HG02970 (cell line): Measurements from ENCODE around the gene IST1.
"Not testable (repeated sequence)": the region's sequence is repeated elsewhere in the genome, so short reads cannot be mapped to it uniquely, and the experiment has no call there.

Experiments used
- ATAC-seq: cut with Tn5 transposase; IDR thresholded peaks from one replicate; pipeline ENCODE4 v1.9.1; 2021; ENCODE audit warnings: mild to moderate bottlenecking, moderate library complexity, moderate number of reproducible peaks; ENCODE audit not compliant: unreplicated experiment, low FRiP score

Gene IST1

GRCh38 chr16:71878911-71879310, 16.4 kb upstream of the IST1 start:
- no peak for ATAC-seq

- ATAC-seq, result no peak
These were observed 15.2 kb upstream of the IST1 start for GRCh38 chr16:71880176-71880575.

DNA sequence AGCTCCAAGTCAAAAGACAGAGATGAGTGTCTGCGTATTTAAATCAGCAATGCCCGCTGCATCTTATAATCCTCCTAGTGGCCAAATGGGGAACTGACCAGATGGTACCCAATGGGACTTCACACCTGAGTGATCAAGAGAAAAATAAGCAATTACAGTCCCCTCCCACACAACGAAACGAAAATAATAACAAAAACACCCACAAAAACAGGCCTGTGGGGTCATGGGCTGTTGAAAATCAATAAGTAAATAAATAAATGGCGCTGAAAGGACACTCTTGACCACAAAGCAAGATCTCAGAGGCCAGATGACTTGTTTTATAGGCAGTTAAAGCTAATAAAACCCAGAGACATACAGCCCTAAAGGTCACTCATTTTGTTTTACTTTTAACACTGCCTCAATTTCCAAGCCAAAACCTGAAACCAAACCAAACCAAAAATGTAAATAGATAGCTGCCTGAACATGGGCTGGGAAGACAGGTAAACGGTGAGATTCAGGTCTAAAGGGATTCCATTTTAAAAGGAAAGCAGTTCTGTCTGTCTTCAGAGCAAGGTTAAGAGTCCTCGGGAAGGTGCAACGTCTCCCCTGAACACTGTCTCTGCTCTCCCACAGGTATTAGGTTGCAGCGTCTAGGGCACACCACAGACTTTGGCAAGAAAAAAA, 12.7 kb upstream of the IST1 start:
- ATAC-seq, result no peak

GRCh38 chr16:71883168-71883848, 12.0 kb upstream of the IST1 start:
- peak; percentile 47 for ATAC-seq

DNA sequence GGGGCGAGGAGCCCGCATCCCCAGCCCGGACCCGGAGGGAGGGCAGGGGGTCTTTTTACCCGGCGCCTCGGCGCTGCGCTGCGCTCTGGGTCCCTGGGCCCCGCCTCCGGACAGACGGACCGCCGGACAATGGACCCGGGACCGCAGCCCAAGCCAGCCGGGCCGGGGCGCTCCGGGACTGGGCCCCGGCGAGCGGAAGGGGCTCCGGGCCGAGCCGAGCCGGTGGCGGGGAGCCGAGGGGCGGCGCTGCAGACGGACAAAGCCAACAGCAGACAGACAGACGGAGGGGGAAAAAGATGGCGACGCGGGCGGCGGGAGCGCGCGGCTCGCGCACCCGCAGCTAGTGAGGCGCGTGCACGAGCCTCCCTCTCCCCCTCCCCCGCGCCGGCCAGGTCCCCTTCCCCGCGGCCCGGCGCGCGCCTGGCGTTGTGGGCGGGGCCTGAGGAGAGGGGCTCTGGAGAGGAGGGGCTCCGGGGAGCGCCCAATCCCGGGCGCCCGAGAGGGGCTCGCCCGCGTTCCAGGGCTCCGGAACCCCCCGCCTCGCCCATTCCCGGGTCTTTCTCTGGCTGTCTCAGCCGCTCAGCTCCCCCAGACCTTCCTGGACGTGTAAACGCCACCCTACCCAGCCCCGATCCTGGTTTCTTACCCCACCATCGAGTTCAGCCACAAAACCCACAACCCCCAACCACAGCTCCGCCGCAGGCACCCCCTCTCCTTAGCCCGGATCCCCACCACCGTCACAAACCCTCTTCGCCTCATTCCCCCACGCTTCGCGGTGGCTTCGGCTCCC, 11.3 kb upstream of the IST1 start, which contains the start of gene ZNF821:
Gene ZNF821, minus strand, starts transcription at position 334 of the 790 bp plus-strand sequence. CDS start 4,236 bp downstream, outside the sequence.
- peak; percentile 66 for ATAC-seq

- ATAC-seq, result no peak
These were observed 10.1 kb upstream of the IST1 start for GRCh38 chr16:71885261-71885650.

GRCh38 chr16:71889147-71889546, 6.2 kb upstream of the IST1 start:
- no peak for ATAC-seq

- no peak for ATAC-seq
These were observed 1.5 kb upstream of the IST1 start for GRCh38 chr16:71893888-71894228.

DNA sequence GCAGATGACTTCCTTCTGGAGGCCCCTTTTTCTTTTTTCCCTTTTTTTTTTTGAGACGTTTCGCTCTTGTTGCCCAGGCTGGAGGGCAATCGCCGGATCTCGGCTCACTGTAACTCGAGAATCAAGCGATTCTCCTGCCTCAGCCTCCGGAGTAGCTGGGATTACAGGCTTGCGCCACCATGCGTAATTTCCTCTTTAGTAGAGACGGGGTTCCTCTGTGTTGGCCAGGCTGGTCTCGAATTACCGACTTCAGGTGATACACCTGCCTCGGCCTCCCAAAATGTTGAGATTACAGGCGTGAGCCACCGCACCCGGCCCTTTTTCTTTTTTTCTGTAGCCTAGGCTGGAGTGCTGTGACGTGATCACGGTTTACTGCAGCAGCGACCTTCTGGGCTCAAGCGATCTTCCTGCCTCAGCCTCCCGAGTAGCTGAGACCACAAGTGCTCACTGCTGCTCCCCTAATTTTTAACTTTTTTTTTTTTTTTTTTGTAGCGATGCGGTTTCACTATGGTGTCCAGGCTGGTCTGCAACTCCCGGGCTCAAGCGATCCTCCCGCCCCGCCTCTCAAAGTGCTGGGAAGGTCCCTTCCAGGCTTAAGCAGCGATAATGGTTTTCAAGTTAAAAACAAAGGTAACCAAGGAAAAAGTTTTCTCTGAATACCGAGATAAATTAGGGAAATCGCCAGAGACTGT, 956 bp upstream of the IST1 start:
- peak; percentile 14 for ATAC-seq

DNA sequence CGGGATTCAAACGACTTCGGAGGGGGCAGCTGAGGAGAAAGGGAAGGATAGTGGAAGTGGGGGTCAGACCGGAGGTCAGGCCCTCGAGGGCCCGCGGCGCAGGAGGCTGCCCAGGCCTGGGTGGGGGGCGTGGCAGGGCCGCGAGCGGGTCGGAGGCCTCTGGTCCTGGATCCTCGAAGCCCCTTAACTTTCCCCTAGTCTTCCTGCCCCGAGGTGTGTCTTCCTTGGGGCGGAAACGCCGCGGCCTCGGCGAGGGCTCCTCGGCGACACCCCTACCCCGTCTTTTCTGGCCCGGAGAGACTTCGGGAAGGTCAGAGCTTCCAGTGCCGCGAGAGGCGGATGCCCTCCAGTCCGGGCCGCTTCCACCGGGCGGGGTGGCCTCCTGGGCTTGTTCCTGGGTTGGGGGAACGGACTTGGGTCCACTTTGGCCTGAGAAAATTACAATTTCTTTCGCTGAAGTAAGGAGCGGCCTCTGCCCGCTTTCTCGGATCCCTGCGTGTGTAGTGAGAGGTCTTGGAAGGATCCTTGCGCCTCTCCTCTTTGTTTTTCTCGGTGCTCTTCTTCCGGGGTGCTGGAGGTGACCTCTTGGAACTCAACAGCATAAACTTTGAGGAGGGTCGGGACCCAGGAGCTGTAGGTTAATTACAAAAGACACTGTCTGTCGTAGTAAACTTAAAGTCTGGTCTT, 491 bp downstream of the IST1 start:
- peak; percentile 14 for ATAC-seq

GRCh38 chr16:71896764-71897368, 1.5 kb downstream of the IST1 start:
- no peak for ATAC-seq

DNA sequence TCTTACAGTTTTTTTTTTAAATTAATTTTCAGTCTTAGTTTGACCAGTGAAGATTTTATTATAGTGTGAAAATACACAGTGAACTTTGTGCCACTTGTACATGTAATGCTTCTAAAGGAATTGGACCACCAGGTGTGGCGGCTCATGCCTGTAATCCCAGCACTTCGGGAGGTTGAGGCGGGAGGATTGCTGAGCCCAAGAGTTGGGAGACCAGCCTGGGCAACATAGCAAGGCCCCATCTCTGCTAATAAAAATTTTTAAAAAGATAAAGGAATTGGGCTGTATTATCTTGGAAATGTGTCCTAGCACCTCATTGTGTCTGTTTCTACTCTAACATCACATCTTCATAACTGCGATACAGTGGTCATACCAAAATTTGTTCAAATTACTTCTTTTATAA, 3.8 kb downstream of the IST1 start:
- no peak for ATAC-seq

- ATAC-seq, result no peak
These were observed 7.5 kb downstream of the IST1 start for GRCh38 chr16:71902656-71903365.

DNA sequence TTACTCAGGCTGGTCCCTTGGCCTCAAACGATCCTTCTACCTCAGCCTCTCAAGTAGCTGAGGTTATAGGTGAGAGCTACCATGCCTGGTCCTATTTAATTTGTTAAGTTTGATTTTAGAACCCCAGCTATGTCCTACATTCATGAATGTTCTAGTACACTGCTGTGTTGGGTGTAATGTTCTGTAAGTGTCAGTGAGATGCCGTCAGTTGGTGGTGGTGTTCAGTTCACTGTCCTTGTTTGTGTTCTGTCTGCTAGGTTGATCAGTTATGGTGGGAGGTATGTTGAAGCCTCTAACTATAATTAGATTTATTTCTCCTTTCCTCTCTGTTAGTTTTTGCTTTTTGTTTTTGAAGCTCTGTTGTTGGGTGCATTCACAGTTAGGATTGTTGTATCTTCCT, 8.3 kb downstream of the IST1 start:
- no peak for ATAC-seq

DNA sequence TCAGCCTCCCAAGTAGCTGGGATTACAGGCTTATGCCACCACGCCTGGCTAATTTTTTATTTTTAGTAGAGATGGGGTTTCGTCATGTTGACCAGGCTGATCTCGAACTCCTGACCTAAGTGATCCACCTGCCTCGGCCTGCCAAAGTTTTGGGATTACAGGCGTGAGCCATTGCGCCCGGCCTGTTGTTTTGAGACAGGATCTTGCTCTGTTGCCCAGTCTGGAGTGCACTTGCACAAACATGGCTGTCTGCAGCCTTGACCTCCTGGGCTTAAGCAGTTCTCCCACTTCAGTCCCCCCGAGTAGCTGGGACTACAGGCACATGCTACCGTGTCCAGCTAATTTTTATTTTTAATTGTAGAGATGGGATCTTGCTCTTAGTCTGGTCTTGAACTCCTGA, 8.9 kb downstream of the IST1 start:
- no peak for ATAC-seq

DNA sequence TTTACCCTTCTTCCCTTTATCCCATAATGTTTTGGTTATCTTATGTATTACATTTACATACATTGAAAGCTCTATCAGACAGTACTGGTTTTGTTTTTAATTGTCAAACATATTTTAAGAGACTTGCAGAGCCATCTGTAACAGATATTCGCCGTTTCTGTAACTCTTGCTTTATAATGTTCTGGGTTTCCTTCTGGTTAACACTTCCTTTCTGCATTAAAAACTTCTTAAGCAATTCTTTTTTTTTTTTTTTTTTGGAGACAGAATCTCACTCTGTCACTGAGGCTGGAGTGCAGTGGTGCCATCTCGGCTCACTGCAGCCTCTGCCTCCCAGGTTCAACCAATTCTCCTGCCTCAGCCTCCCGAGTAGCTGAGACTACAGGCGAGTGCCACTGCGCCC, 10.4 kb downstream of the IST1 start:
- ATAC-seq, result not testable (repeated sequence)

DNA sequence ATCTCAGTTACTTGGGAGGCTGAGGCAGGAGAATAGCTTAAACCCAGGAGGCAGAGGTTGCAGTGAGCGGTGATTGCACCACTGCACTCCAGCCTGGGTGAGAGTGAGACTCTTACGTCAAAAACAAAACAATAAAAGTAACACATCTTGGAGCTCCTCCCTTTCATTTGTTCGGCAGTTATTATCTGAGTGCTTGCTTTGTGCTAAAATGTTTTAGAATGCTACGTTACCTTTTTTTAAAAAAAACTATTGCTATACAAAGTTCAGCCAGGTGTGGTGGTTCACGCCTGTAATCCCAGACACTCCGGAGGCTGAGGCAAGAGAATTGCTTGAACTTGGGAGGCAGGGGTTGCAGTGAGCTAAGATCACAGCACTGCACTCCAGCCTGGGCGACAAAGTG, 15.8 kb downstream of the IST1 start:
- no peak for ATAC-seq

- ATAC-seq, result no peak
These were observed 17.4 kb downstream of the IST1 start for GRCh38 chr16:71912534-71913275.

DNA sequence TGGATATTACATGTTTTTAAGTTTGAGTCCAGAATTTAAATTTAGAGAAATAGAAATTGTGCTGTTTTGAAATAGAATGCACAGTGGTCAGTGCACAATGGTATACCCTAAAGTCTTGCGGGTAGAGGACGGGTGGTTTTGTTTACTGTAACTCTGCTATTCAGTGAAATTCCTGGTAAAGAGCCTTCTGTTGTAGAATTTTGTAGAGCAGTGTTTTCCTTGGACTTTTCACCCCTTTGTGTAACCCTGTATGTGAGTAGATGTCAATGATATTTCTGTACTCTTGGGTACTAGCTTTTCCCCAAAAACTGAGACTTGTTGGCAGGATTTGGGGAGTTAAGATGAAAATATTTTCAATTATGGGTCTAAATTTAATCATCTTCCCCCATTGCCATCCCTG, 19.5 kb downstream of the IST1 start:
- no peak for ATAC-seq
